Upper lobe of left lung (tissue), 6 donors: ENCODE results near the gene TMEM200B. TPM values are rescaled to one million over a fixed set of nuclear protein-coding genes. Genes with fewer than 3 reads are reported as not detected.
"Not testable (repeated sequence)": the region's sequence is repeated elsewhere in the genome, so short reads cannot be mapped to it uniquely, and the experiment has no call there.

ENCODE experiments used
- ATAC-seq, 2 donors: fragments of 200-7000 bp; cut with Tn5 transposase; one replicate each; pipeline ENCODE4 v1.9.1; 2022; ENCODE audit warnings: mild to moderate bottlenecking in 2 of 2, moderate library complexity in 2 of 2; ENCODE audit not compliant: low FRiP score in 2 of 2
- DNase-seq, 2 donors: peaks; one replicate each; pipeline ENCODE4 v3.0.0-alpha.2; 2019 to 2020
- H3K27ac ChIP-seq, 4 donors: fragments of 200-600 bp; sonication (generic); one replicate each; pipeline ENCODE4 v1.5.1; 2016 to 2019
- H3K27me3 ChIP-seq, 4 donors: fragments of 200-600 bp; sonication (generic); one replicate each; pipeline ENCODE4 v1.5.1; 2017 to 2019
- H3K36me3 ChIP-seq, 4 donors: fragments of 200-600 bp; sonication (generic); one replicate each; pipeline ENCODE4 v1.5.1; 2016 to 2019
- H3K4me1 ChIP-seq, 4 donors: fragments of 200-600 bp; sonication (generic); one replicate each; pipeline ENCODE4 v1.5.1; 2018 to 2019
- H3K4me3 ChIP-seq, 4 donors: fragments of 200-600 bp; sonication (generic); one replicate each; pipeline ENCODE4 v1.5.1; 2017 to 2019; ENCODE audit warnings: mild to moderate bottlenecking in 2 of 4, moderate library complexity in 1 of 4
- H3K9me3 ChIP-seq, 4 donors: fragments of 200-600 bp; sonication (generic); one replicate each; pipeline ENCODE4 v1.5.1; 2018 to 2019
- CTCF ChIP-seq, 6 experiments: fragments of 450-650 bp in 4 of 6; fragments of 200-600 bp in 2 of 6; sonication (generic) in 2 of 6; IDR thresholded peaks; one replicate each; pipeline ENCODE4 v1.5.1; 2016 to 2019; ENCODE audit warnings: antibody characterized with exemption in 6 of 6
- EP300 ChIP-seq, 4 donors: sonication (generic); formaldehyde crosslinking; IDR thresholded peaks; one replicate each; pipeline ENCODE4 v1.5.1; 2017; ENCODE audit warnings: antibody characterized with exemption in 4 of 4, control low read depth in 2 of 4
- POLR2A ChIP-seq, 4 donors: fragments of 450-650 bp; IDR thresholded peaks; one replicate each; pipeline ENCODE4 v1.5.1; 2016 to 2017; ENCODE audit warnings: antibody characterized with exemption in 4 of 4, mild to moderate bottlenecking in 2 of 4
- POLR2AphosphoS5 ChIP-seq, 2 donors: sonication (generic); formaldehyde crosslinking; IDR thresholded peaks; one replicate each; pipeline ENCODE4 v1.5.1; 2017; ENCODE audit warnings: antibody characterized with exemption in 2 of 2
- WGBS, 2 donors: methylation state at CpG; one replicate each; pipeline ENCODE4 v1.1.5; 2017 to 2018; 5-methylcytosine and 5-hydroxymethylcytosine counted together
- total RNA-seq, 6 donors: library from RNA; depleted of rRNA in 4 of 6; stranded (reverse); fragments of >200 nt in 4 of 6; gene quantifications; one replicate each; pipeline versions ENCODE4 v1.1.0 to v1.2.1, GENCODE V29; 2016 to 2021
- donor health status: DM: no; HTN: no; CAD: no; lungs with moderate emphysema.
- donor health status: DM: no; HTN: yes; CAD: no; lungs with severe emphysema.

The TMEM200B gene
- total RNA-seq, 6 donors from 2014 or later: 2.1 to 6.6 (median 3.5) TPM

GRCh38 chr1:29133861-29134694, 10.4 kb upstream of the TMEM200B start:
- peak; percentile 16 to 62 for ATAC-seq
- TF ChIP-seq CTCF (IDR thresholded peaks at IDR 0.05) (no peak), POLR2A (IDR thresholded peaks at IDR 0.05) (no peak), POLR2AphosphoS5 (IDR thresholded peaks at IDR 0.05) (no peak), EP300 (IDR thresholded peaks at IDR 0.05) (no peak)
- no peak overlapping the region for H3K27ac ChIP-seq
- H3K4me3 ChIP-seq: no peak overlapping the region
- peak in 1 of 2 donors; percentile 87 for DNase-seq
- no peaks in the 10 kb centered on the region for H3K36me3 ChIP-seq
- H3K4me1 ChIP-seq: peaks cover 7 to 13% (median 9%) of the 10 kb centered on the region in 4 donors
- 65% methylated on average over 33 to 54 of the region's 55 CpGs for WGBS, 2 donors
- H3K27me3 ChIP-seq: no peaks in the 10 kb centered on the region
- no peaks in the 10 kb centered on the region for H3K9me3 ChIP-seq

- H3K36me3 ChIP-seq, H3K9me3 ChIP-seq, H3K4me3 ChIP-seq, H3K27ac ChIP-seq, H3K27me3 ChIP-seq, ATAC-seq: not testable (repeated sequence)
- peak in 1 of 2 donors; percentile 74 for DNase-seq
- H3K4me1 ChIP-seq: peaks cover 7 to 13% (median 9%) of the 10 kb centered on the region in 4 donors
- 95 to 97% methylated on average over 9 to 28 of the region's 29 CpGs for WGBS, 2 donors
Observed at GRCh38 chr1:29131056-29131455, 7.4 kb upstream of the TMEM200B start.

- ATAC-seq: no peak
- no peak for DNase-seq
- Histone ChIP-seq H3K4me3 (no peak overlapping the region), H3K9me3 (no peaks in the 10 kb centered on the region), H3K36me3 (no peaks in the 10 kb centered on the region), H3K27me3 (peaks cover 0 to 7% (median 2%) of the 10 kb centered on the region in 4 donors), H3K27ac (no peak overlapping the region), H3K4me1 (peaks cover 12 to 17% (median 15%) of the 10 kb centered on the region in 4 donors)
- no peak for TF ChIP-seq CTCF (IDR thresholded peaks at IDR 0.05)
- TF ChIP-seq EP300 (IDR thresholded peaks at IDR 0.05): no peak
- TF ChIP-seq POLR2A (IDR thresholded peaks at IDR 0.05): no peak
- TF ChIP-seq POLR2AphosphoS5 (IDR thresholded peaks at IDR 0.05): no peak
- WGBS, 2 donors: 87% methylated on average over 5 of the region's 5 CpGs
Observed at GRCh38 chr1:29129916-29130315, 6.2 kb upstream of the TMEM200B start.

GRCh38 chr1:29128739-29129138, 5.0 kb upstream of the TMEM200B start:
- no peaks in the 10 kb centered on the region for H3K9me3 ChIP-seq
- H3K36me3 ChIP-seq: no peaks in the 10 kb centered on the region
- H3K4me1 ChIP-seq: peaks cover 17 to 21% (median 19%) of the 10 kb centered on the region in 4 donors
- H3K27me3 ChIP-seq: peaks cover 0 to 18% (median 10%) of the 10 kb centered on the region in 4 donors
- no peak overlapping the region for H3K27ac ChIP-seq
- 89 to 90% methylated on average over 3 to 6 of the region's 6 CpGs for WGBS, 2 donors
- TF ChIP-seq CTCF (IDR thresholded peaks at IDR 0.05): no peak
- TF ChIP-seq EP300 (IDR thresholded peaks at IDR 0.05): no peak
- no peak for TF ChIP-seq POLR2A (IDR thresholded peaks at IDR 0.05)
- TF ChIP-seq POLR2AphosphoS5 (IDR thresholded peaks at IDR 0.05): no peak
- DNase-seq: no peak
- ATAC-seq: no peak
- no peak overlapping the region for H3K4me3 ChIP-seq

- Histone ChIP-seq H3K27ac (no peak overlapping the region), H3K9me3 (no peaks in the 10 kb centered on the region), H3K36me3 (no peaks in the 10 kb centered on the region), H3K4me3 (no peak overlapping the region), H3K27me3 (peaks cover 0 to 41% (median 28%) of the 10 kb centered on the region in 4 donors), H3K4me1 (peaks cover 35 to 41% (median 37%) of the 10 kb centered on the region in 4 donors)
- 96% methylated on average over 6 of the region's 6 CpGs for WGBS, 2 donors
- ATAC-seq (no peak), DNase-seq (no peak)
- TF ChIP-seq CTCF (IDR thresholded peaks at IDR 0.05): no peak
- no peak for TF ChIP-seq POLR2A (IDR thresholded peaks at IDR 0.05)
- no peak for TF ChIP-seq POLR2AphosphoS5 (IDR thresholded peaks at IDR 0.05)
- no peak for TF ChIP-seq EP300 (IDR thresholded peaks at IDR 0.05)
Observed at GRCh38 chr1:29126198-29126597, 2.5 kb upstream of the TMEM200B start.
